GM12878 (cell line): Measurements from ENCODE around the gene EVX1. TPM values are rescaled to one million over a fixed set of nuclear protein-coding genes. Genes with fewer than 3 reads are reported as not detected.

ENCODE experiments used
- ATAC-seq: fragments of 200-7000 bp; cut with Tn5 transposase; 3 replicates; pipeline ENCODE4 v1.9.1; 2020; ENCODE audit warnings: mild to moderate bottlenecking, moderate library complexity
- BruUV-seq: library from RNA; stranded (reverse); fragments of 400-500 nt; replicated peaks from 2 replicates; lab custom pipeline; 2021; lab: Mats Ljungman, UMichigan
- CTCF ChIA-PET: fragments of 300-600 bp; sonication (Branson Sonifier 250); formaldehyde crosslinking; extraction: SDS; loops from one replicate; lab custom pipeline; 2021; ENCODE audit warnings: inconsistent platforms; lab: Yijun Ruan, JAX
- POLR2A ChIA-PET: fragments of 350-600 bp; formaldehyde crosslinking; extraction: SDS; loops from one replicate; lab custom pipeline; 2021; ENCODE audit warnings: inconsistent platforms; lab: Charles Lee
- RAD21 ChIA-PET: fragments of 300-600 bp; sonication (Branson Sonifier 250); formaldehyde crosslinking; loops from one replicate; lab custom pipeline; 2023; ENCODE audit warnings: antibody characterized with exemption; ENCODE audit not compliant: unreplicated experiment; lab: Charles Lee
- SMC1A ChIA-PET: fragments of 300-600 bp; sonication (Branson Sonifier 250); formaldehyde crosslinking; loops from one replicate; lab custom pipeline; 2023; ENCODE audit not compliant: unreplicated experiment, uncharacterized antibody; lab: Charles Lee
- DNase-seq: peaks from one replicate; pipeline ENCODE4 v3.0.0-alpha.2; 2011; ENCODE audit warnings: low read depth, low spot score
- FAIRE-seq: peaks from 3 replicates; lab custom pipeline; 2011; peaks lifted over from hg19 to GRCh38; lab: Jason Lieb, UNC
- H2AFZ ChIP-seq: 2 replicates; pipeline ENCODE4 v1.6.0; 2011; ENCODE audit warnings: low read depth, low read length, control low read depth; ENCODE audit not compliant: control insufficient read depth
- H3K27ac ChIP-seq: 2 replicates; pipeline ENCODE4 v1.5.1; 2011; ENCODE audit warnings: control low read depth; ENCODE audit not compliant: control insufficient read depth, insufficient read depth
- H3K27me3 ChIP-seq, 2 experiments: replicated peaks in 1 of 2; 2 replicates each; pipeline versions ENCODE4 v1.6.0 to v1.6.1; 2011; ENCODE audit warnings: low read length in 1 of 2; ENCODE audit not compliant: control insufficient read depth in 2 of 2, insufficient read depth in 2 of 2
- H3K36me3 ChIP-seq, 2 experiments: 2 replicates each; pipeline ENCODE4 v1.5.1; 2011; ENCODE audit warnings: low read length in 1 of 2; ENCODE audit not compliant: control insufficient read depth in 2 of 2, insufficient read depth in 2 of 2
- H3K4me1 ChIP-seq: 2 replicates; pipeline ENCODE4 v1.6.1; 2011; ENCODE audit warnings: mild to moderate bottlenecking, low read length, moderate library complexity, mixed read lengths; ENCODE audit not compliant: control insufficient read depth, insufficient read depth
- H3K4me2 ChIP-seq: 2 replicates; pipeline ENCODE4 v1.6.0; 2011; ENCODE audit warnings: control low read depth; ENCODE audit not compliant: control insufficient read depth, insufficient read depth
- H3K4me3 ChIP-seq: fragments of 200-600 bp; sonication (generic); 2 replicates; pipeline ENCODE4 v1.5.1; 2016
- H3K79me2 ChIP-seq: 2 replicates; pipeline ENCODE4 v1.6.0; 2011; ENCODE audit warnings: low read length; ENCODE audit not compliant: control insufficient read depth, insufficient read depth
- H3K9ac ChIP-seq: 2 replicates; pipeline ENCODE4 v1.8.0; 2011; ENCODE audit warnings: low read length, control low read depth, mixed read lengths; ENCODE audit not compliant: control insufficient read depth, insufficient read depth
- H3K9me3 ChIP-seq: replicated peaks from 3 replicates; pipeline ENCODE4 v1.5.1; 2011; ENCODE audit warnings: mild to moderate bottlenecking, low read length; ENCODE audit not compliant: control insufficient read depth, insufficient read depth
- H4K20me1 ChIP-seq: 2 replicates; pipeline ENCODE4 v1.6.0; 2011; ENCODE audit not compliant: control insufficient read depth, insufficient read depth
- EGR1 ChIP-seq, 2 experiments: IDR thresholded peaks; 1 replicate in 1 of 2; 2 replicates in 1 of 2; pipeline ENCODE4 v1.6.1; 2011 to 2012; ENCODE audit warnings: low read depth in 2 of 2, low read length in 2 of 2, borderline replicate concordance in 1 of 2, mild to moderate bottlenecking in 1 of 2, moderate library complexity in 1 of 2
- ESRRA ChIP-seq: IDR thresholded peaks from 2 replicates; pipeline ENCODE4 v1.6.1; 2012; ENCODE audit warnings: mild to moderate bottlenecking, low read length, improper control_type of control experiment
- NR2F1 ChIP-seq: fragments of 450-650 bp; conservative IDR thresholded peaks from 2 replicates; pipeline ENCODE4 v1.6.1; 2017; ENCODE audit warnings: mild to moderate bottlenecking
- WGBS: methylation state at CpG from one replicate; pipeline ENCODE4 v1.1.6; 2016; ENCODE audit warnings: low lambda C conversion rate; ENCODE audit not compliant: insufficient replicate concordance, insufficient coverage; ENCODE audit errors: missing lambda C conversion rate; 5-methylcytosine and 5-hydroxymethylcytosine counted together
- in situ Hi-C: fragments of 300-500 bp; cut with MboI; formaldehyde crosslinking; loops from 9 replicates; pipeline ENCODE4 v1.14.3; 2018; ENCODE audit warnings: mixed read lengths
- intact Hi-C: fragments of 100-400 bp; cut with micrococcal nuclease; formaldehyde crosslinking; loops from one replicate; pipeline ENCODE4 v1.14.2; 2022; ENCODE audit not compliant: unreplicated experiment
- polyA plus RNA-seq, 11 experiments: library from polyadenylated mRNA; depleted of rRNA in 4 of 11; unstranded in 6 of 11; stranded (reverse) in 5 of 11; fragments of >200 nt; fragmentation: Nextera tagmentation in 4 of 11; fragmentation: Illumina TruSeq in 1 of 11; extraction: Ambion mirVana in 4 of 11; extraction: Trizol in 1 of 11; gene quantifications; 1 replicate in 1 of 11; 2 replicates in 10 of 11; pipeline versions ENCODE4 v1.2.1 to v1.2.3, GENCODE V29; 2011 to 2016; ENCODE audit warnings: inconsistent platforms in 2 of 11, missing spikeins in 2 of 11, low read depth in 1 of 11
- total RNA-seq, 4 experiments: library from RNA; depleted of rRNA in 3 of 4; stranded (reverse); fragments of >200 nt in 3 of 4; fragmentation: Illumina TruSeq in 1 of 4; extraction: Trizol in 1 of 4; gene quantifications; 2 replicates each; pipeline versions ENCODE4 v1.2.1 to v1.2.3, GENCODE V29; 2013 to 2021

The EVX1 gene
- total and polyA plus RNA-seq, 10 of the 15 experiments (the other 5 are each of a cell fraction or from before 2014, with no cell fraction given), result not detected

GRCh38 chr7:27297356-27297755, 54.8 kb downstream of the EVX1 start:
- H4K20me1 ChIP-seq, result no peaks in the 10 kb centered on the region
- no peak overlapping the region for H3K4me3 ChIP-seq
- no peaks in the 10 kb centered on the region for H3K36me3 ChIP-seq
- no TSS peak for BruUV-seq
- H3K27ac ChIP-seq, result no peak overlapping the region
- no peaks in the 10 kb centered on the region for H3K9me3 ChIP-seq
- H3K9ac ChIP-seq, result no peak overlapping the region
- FAIRE-seq (no peak), ATAC-seq (no peak), DNase-seq (no peak)
- 26% methylated on average over 8 of the region's 8 CpGs for WGBS
- no peaks in the 10 kb centered on the region for H3K4me1 ChIP-seq
- in situ Hi-C loops (no loop called here), intact Hi-C loops (no loop called here)
- no peaks in the 10 kb centered on the region for H3K27me3 ChIP-seq
- ChIA-PET SMC1A (no interaction called here), RAD21 (no interaction called here), POLR2A (no interaction called here), CTCF (no interaction called here)
- no peak overlapping the region for H3K4me2 ChIP-seq
- H3K79me2 ChIP-seq, result no peaks in the 10 kb centered on the region
- no peak overlapping the region for H2AFZ ChIP-seq
- no peak for TF ChIP-seq EGR1 (IDR thresholded peaks at IDR 0.05; ENCODE audit: borderline replicate concordance in 1 of 2, low read depth in 2 of 2, low read length in 2 of 2)
- no peak for TF ChIP-seq NR2F1
- no peak for TF ChIP-seq ESRRA

Other genes starting within 250 kb of the EVX1 start
Only the 7 nearest of the 11 such genes appear.
- gene HOXA6, start 95.0 kb upstream of the EVX1 start, total RNA-seq (2014; rRNA removed), result not detected in 2 replicates
- not detected in 2 replicates for gene HOXA6, start 95.0 kb upstream of the EVX1 start, total RNA-seq (2014; rRNA removed; fragmentation: Illumina TruSeq; extraction: Trizol)
- gene HOXA6, start 95.0 kb upstream of the EVX1 start, total RNA-seq (2021), result not detected in 2 replicates
- 0.08 TPM in 1 of 2 replicates, not detected in the other for gene HOXA6, start 95.0 kb upstream of the EVX1 start, polyA plus RNA-seq (2011; rRNA removed)
- not detected in 2 replicates for gene HOXA6, start 95.0 kb upstream of the EVX1 start, polyA plus RNA-seq (2014; fragmentation: Illumina TruSeq; extraction: Trizol)
- gene HOXA6, start 95.0 kb upstream of the EVX1 start, polyA plus RNA-seq (2014; fragmentation: Nextera tagmentation; extraction: Ambion mirVana), result not detected
- not detected in 2 replicates for gene HOXA6, start 95.0 kb upstream of the EVX1 start, polyA plus RNA-seq (2014; rRNA removed)
- gene HOXA6, start 95.0 kb upstream of the EVX1 start, polyA plus RNA-seq (2016; fragmentation: Nextera tagmentation; extraction: Ambion mirVana), result not detected
- gene HOXA3, start 90.2 kb upstream of the EVX1 start, total RNA-seq (2014; rRNA removed), result not detected in 2 replicates
- gene HOXA3, start 90.2 kb upstream of the EVX1 start, total RNA-seq (2014; rRNA removed; fragmentation: Illumina TruSeq; extraction: Trizol), result not detected in 2 replicates
- 0.08 TPM in 1 of 2 replicates, not detected in the other for gene HOXA3, start 90.2 kb upstream of the EVX1 start, total RNA-seq (2021)
- gene HOXA3, start 90.2 kb upstream of the EVX1 start, polyA plus RNA-seq (2011; rRNA removed), result 0.05 and 0.13 TPM in 2 replicates
- gene HOXA3, start 90.2 kb upstream of the EVX1 start, polyA plus RNA-seq (2014; fragmentation: Illumina TruSeq; extraction: Trizol), result not detected in 2 replicates
- gene HOXA3, start 90.2 kb upstream of the EVX1 start, polyA plus RNA-seq (2014; fragmentation: Nextera tagmentation; extraction: Ambion mirVana), result not detected
- not detected in 2 replicates for gene HOXA3, start 90.2 kb upstream of the EVX1 start, polyA plus RNA-seq (2014; rRNA removed)
- not detected for gene HOXA3, start 90.2 kb upstream of the EVX1 start, polyA plus RNA-seq (2016; fragmentation: Nextera tagmentation; extraction: Ambion mirVana)
- not detected in 2 replicates for gene HOXA7, start 86.1 kb upstream of the EVX1 start, total RNA-seq (2014; rRNA removed)
- gene HOXA7, start 86.1 kb upstream of the EVX1 start, total RNA-seq (2014; rRNA removed; fragmentation: Illumina TruSeq; extraction: Trizol), result not detected in 2 replicates
- not detected in 2 replicates for gene HOXA7, start 86.1 kb upstream of the EVX1 start, total RNA-seq (2021)
- gene HOXA7, start 86.1 kb upstream of the EVX1 start, polyA plus RNA-seq (2011; rRNA removed), result not detected in 2 replicates
- not detected in 2 replicates for gene HOXA7, start 86.1 kb upstream of the EVX1 start, polyA plus RNA-seq (2014; fragmentation: Illumina TruSeq; extraction: Trizol)
- not detected for gene HOXA7, start 86.1 kb upstream of the EVX1 start, polyA plus RNA-seq (2014; fragmentation: Nextera tagmentation; extraction: Ambion mirVana)
- gene HOXA7, start 86.1 kb upstream of the EVX1 start, polyA plus RNA-seq (2014; rRNA removed), result not detected in 2 replicates
- not detected for gene HOXA7, start 86.1 kb upstream of the EVX1 start, polyA plus RNA-seq (2016; fragmentation: Nextera tagmentation; extraction: Ambion mirVana)
- not detected in 2 replicates for gene HOXA9, start 77.3 kb upstream of the EVX1 start, total RNA-seq (2014; rRNA removed)
- not detected in 2 replicates for gene HOXA9, start 77.3 kb upstream of the EVX1 start, total RNA-seq (2014; rRNA removed; fragmentation: Illumina TruSeq; extraction: Trizol)
- not detected in 2 replicates for gene HOXA9, start 77.3 kb upstream of the EVX1 start, total RNA-seq (2021)
- gene HOXA9, start 77.3 kb upstream of the EVX1 start, polyA plus RNA-seq (2011; rRNA removed), result not detected in 2 replicates
- not detected in 2 replicates for gene HOXA9, start 77.3 kb upstream of the EVX1 start, polyA plus RNA-seq (2014; fragmentation: Illumina TruSeq; extraction: Trizol)
- gene HOXA9, start 77.3 kb upstream of the EVX1 start, polyA plus RNA-seq (2014; fragmentation: Nextera tagmentation; extraction: Ambion mirVana), result not detected
- gene HOXA9, start 77.3 kb upstream of the EVX1 start, polyA plus RNA-seq (2014; rRNA removed), result not detected in 2 replicates
- gene HOXA9, start 77.3 kb upstream of the EVX1 start, polyA plus RNA-seq (2016; fragmentation: Nextera tagmentation; extraction: Ambion mirVana), result not detected
- not detected in 2 replicates for gene HOXA10, start 68.5 kb upstream of the EVX1 start, total RNA-seq (2014; rRNA removed)
- gene HOXA10, start 68.5 kb upstream of the EVX1 start, total RNA-seq (2014; rRNA removed; fragmentation: Illumina TruSeq; extraction: Trizol), result not detected in 2 replicates
- gene HOXA10, start 68.5 kb upstream of the EVX1 start, total RNA-seq (2021), result not detected in 2 replicates
- not detected in 2 replicates for gene HOXA10, start 68.5 kb upstream of the EVX1 start, polyA plus RNA-seq (2011; rRNA removed)
- not detected in 2 replicates for gene HOXA10, start 68.5 kb upstream of the EVX1 start, polyA plus RNA-seq (2014; fragmentation: Illumina TruSeq; extraction: Trizol)
- gene HOXA10, start 68.5 kb upstream of the EVX1 start, polyA plus RNA-seq (2014; fragmentation: Nextera tagmentation; extraction: Ambion mirVana), result not detected
- gene HOXA10, start 68.5 kb upstream of the EVX1 start, polyA plus RNA-seq (2014; rRNA removed), result not detected in 2 replicates
- not detected for gene HOXA10, start 68.5 kb upstream of the EVX1 start, polyA plus RNA-seq (2016; fragmentation: Nextera tagmentation; extraction: Ambion mirVana)
- not detected in 2 replicates for gene HOXA11, start 57.6 kb upstream of the EVX1 start, total RNA-seq (2014; rRNA removed)
- gene HOXA11, start 57.6 kb upstream of the EVX1 start, total RNA-seq (2014; rRNA removed; fragmentation: Illumina TruSeq; extraction: Trizol), result not detected in 2 replicates
- not detected in 2 replicates for gene HOXA11, start 57.6 kb upstream of the EVX1 start, total RNA-seq (2021)
- not detected in 2 replicates for gene HOXA11, start 57.6 kb upstream of the EVX1 start, polyA plus RNA-seq (2011; rRNA removed)
- gene HOXA11, start 57.6 kb upstream of the EVX1 start, polyA plus RNA-seq (2014; fragmentation: Illumina TruSeq; extraction: Trizol), result not detected in 2 replicates
- not detected for gene HOXA11, start 57.6 kb upstream of the EVX1 start, polyA plus RNA-seq (2014; fragmentation: Nextera tagmentation; extraction: Ambion mirVana)
- not detected in 2 replicates for gene HOXA11, start 57.6 kb upstream of the EVX1 start, polyA plus RNA-seq (2014; rRNA removed)
- not detected for gene HOXA11, start 57.6 kb upstream of the EVX1 start, polyA plus RNA-seq (2016; fragmentation: Nextera tagmentation; extraction: Ambion mirVana)
- gene HOXA13, start 42.7 kb upstream of the EVX1 start, total RNA-seq (2014; rRNA removed), result not detected in 2 replicates
- gene HOXA13, start 42.7 kb upstream of the EVX1 start, total RNA-seq (2014; rRNA removed; fragmentation: Illumina TruSeq; extraction: Trizol), result not detected in 2 replicates
- not detected in 2 replicates for gene HOXA13, start 42.7 kb upstream of the EVX1 start, total RNA-seq (2021)
- gene HOXA13, start 42.7 kb upstream of the EVX1 start, polyA plus RNA-seq (2011; rRNA removed), result not detected in 2 replicates
- not detected in 2 replicates for gene HOXA13, start 42.7 kb upstream of the EVX1 start, polyA plus RNA-seq (2014; fragmentation: Illumina TruSeq; extraction: Trizol)
- gene HOXA13, start 42.7 kb upstream of the EVX1 start, polyA plus RNA-seq (2014; fragmentation: Nextera tagmentation; extraction: Ambion mirVana), result not detected
- not detected in 2 replicates for gene HOXA13, start 42.7 kb upstream of the EVX1 start, polyA plus RNA-seq (2014; rRNA removed)
- gene HOXA13, start 42.7 kb upstream of the EVX1 start, polyA plus RNA-seq (2016; fragmentation: Nextera tagmentation; extraction: Ambion mirVana), result not detected